Measurements from ENCODE around the gene OR2T1.

- TF ChIP-seq, protein P1, sequence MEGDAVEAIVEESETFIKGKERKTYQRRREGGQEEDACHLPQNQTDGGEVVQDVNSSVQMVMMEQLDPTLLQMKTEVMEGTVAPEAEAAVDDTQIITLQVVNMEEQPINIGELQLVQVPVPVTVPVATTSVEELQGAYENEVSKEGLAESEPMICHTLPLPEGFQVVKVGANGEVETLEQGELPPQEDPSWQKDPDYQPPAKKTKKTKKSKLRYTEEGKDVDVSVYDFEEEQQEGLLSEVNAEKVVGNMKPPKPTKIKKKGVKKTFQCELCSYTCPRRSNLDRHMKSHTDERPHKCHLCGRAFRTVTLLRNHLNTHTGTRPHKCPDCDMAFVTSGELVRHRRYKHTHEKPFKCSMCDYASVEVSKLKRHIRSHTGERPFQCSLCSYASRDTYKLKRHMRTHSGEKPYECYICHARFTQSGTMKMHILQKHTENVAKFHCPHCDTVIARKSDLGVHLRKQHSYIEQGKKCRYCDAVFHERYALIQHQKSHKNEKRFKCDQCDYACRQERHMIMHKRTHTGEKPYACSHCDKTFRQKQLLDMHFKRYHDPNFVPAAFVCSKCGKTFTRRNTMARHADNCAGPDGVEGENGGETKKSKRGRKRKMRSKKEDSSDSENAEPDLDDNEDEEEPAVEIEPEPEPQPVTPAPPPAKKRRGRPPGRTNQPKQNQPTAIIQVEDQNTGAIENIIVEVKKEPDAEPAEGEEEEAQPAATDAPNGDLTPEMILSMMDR (IDR thresholded peaks at IDR 0.05; ENCODE audit: insufficient read depth, low read depth, low read length): no peak
- TF ChIP-seq EZH2 (IDR thresholded peaks at IDR 0.05; ENCODE audit: insufficient read depth, low read length): no peak
These were observed 15.0 kb downstream of the OR2T1 start for GRCh38 chr1:248417854-248418253.

All from astrocyte (in vitro differentiated cells and primary cell).